Endothelial cell of umbilical vein (primary cell): Measurements from ENCODE around the gene ORAI3. TPM values are rescaled to one million over a fixed set of nuclear protein-coding genes. Genes with fewer than 3 reads are reported as not detected.
A peak's percentile ranks its signal among the peaks of the same experiment; 100 is the strongest.

Source experiments
- BruUV-seq: library from RNA; stranded (reverse); fragments of 400-500 nt; replicated peaks from 2 replicates; lab custom pipeline; 2021; lab: Mats Ljungman, UMichigan
- CTCF ChIA-PET: fragments of 300-600, 350-600 bp; sonication (Branson Sonifier 250); formaldehyde crosslinking; loops from one replicate; lab custom pipeline; 2021; ENCODE audit warnings: antibody characterized with exemption, inconsistent platforms; lab: Charles Lee
- POLR2A ChIA-PET: fragments of 300-600, 350-600 bp; sonication (Branson Sonifier 250); formaldehyde crosslinking; loops from one replicate; lab custom pipeline; 2021; ENCODE audit warnings: antibody characterized with exemption, inconsistent platforms; lab: Charles Lee
- DNase-seq: peaks from one replicate; pipeline ENCODE4 v3.0.0-alpha.2; 2011; ENCODE audit warnings: low read depth, low spot score
- FAIRE-seq: peaks from 2 replicates; lab custom pipeline; 2011; peaks lifted over from hg19 to GRCh38; lab: Jason Lieb, UNC
- H2AFZ ChIP-seq: 2 replicates; pipeline ENCODE4 v1.6.0; 2012; ENCODE audit warnings: low read depth, low read length, control low read depth, inconsistent platforms
- H3K27ac ChIP-seq: 2 replicates; pipeline ENCODE4 v1.5.1; 2011; ENCODE audit warnings: low read depth, mild to moderate bottlenecking, control low read depth, low read length, moderate library complexity; ENCODE audit not compliant: insufficient read depth
- H3K27me3 ChIP-seq, 2 experiments: 2 replicates each; pipeline versions ENCODE4 v1.6.0 to v1.6.1; 2011; ENCODE audit warnings: low read length in 2 of 2, mixed read lengths in 1 of 2; ENCODE audit not compliant: control insufficient read depth in 2 of 2, insufficient read depth in 2 of 2
- H3K36me3 ChIP-seq, 2 experiments: 2 replicates in 1 of 2; 3 replicates in 1 of 2; pipeline ENCODE4 v1.5.1; 2011; ENCODE audit warnings: low read length in 2 of 2, mild to moderate bottlenecking in 1 of 2, moderate library complexity in 1 of 2; ENCODE audit not compliant: control insufficient read depth in 2 of 2, insufficient read depth in 2 of 2; ENCODE audit errors: extremely low read depth in 1 of 2
- H3K4me1 ChIP-seq: 3 replicates; pipeline ENCODE4 v1.5.1; 2011; ENCODE audit warnings: mild to moderate bottlenecking, low read length; ENCODE audit not compliant: control insufficient read depth, insufficient read depth; ENCODE audit errors: extremely low read depth
- H3K4me2 ChIP-seq: 2 replicates; pipeline ENCODE4 v1.6.1; 2011; ENCODE audit warnings: low read length, control low read depth, mixed read lengths; ENCODE audit not compliant: insufficient read depth
- H3K4me3 ChIP-seq, 3 experiments: fragments of 200-600 bp in 1 of 3; sonication (generic), shearing (Covaris generic) in 1 of 3; replicated peaks in 1 of 3; 2 replicates each; pipeline ENCODE4 v1.5.1; 2011 to 2016; ENCODE audit warnings: control low read depth in 3 of 3, low read length in 3 of 3, mild to moderate bottlenecking in 2 of 3, inconsistent platforms in 1 of 3, low read depth in 1 of 3, moderate library complexity in 1 of 3; ENCODE audit not compliant: insufficient read depth in 1 of 3
- H3K79me2 ChIP-seq: 2 replicates; pipeline ENCODE4 v1.6.0; 2012; ENCODE audit warnings: low read length, inconsistent platforms; ENCODE audit not compliant: control insufficient read depth, insufficient read depth
- H3K9ac ChIP-seq: replicated peaks from 2 replicates; pipeline ENCODE3; 2011; ENCODE audit warnings: low read length, control low read depth; ENCODE audit not compliant: insufficient read depth; ENCODE audit errors: extremely low read depth
- H3K9me1 ChIP-seq: replicated peaks from 3 replicates; pipeline ENCODE4 v1.6.0; 2011; ENCODE audit warnings: mild to moderate bottlenecking, low read length; ENCODE audit not compliant: control insufficient read depth, insufficient read depth; ENCODE audit errors: extremely low read depth
- H3K9me3 ChIP-seq: replicated peaks from 2 replicates; pipeline ENCODE4 v1.5.1; 2012; ENCODE audit warnings: low read length, inconsistent platforms; ENCODE audit not compliant: control insufficient read depth, insufficient read depth
- H4K20me1 ChIP-seq: replicated peaks from 2 replicates; pipeline ENCODE3; 2011; ENCODE audit warnings: mild to moderate bottlenecking, low read length; ENCODE audit not compliant: control insufficient read depth, insufficient read depth; ENCODE audit errors: extremely low read depth
- FOS ChIP-seq: IDR thresholded peaks from 2 replicates; pipeline ENCODE4 v1.6.1; 2011; ENCODE audit warnings: mild to moderate bottlenecking, low read length, moderate library complexity, borderline replicate concordance; ENCODE audit not compliant: insufficient read depth
- GATA2 ChIP-seq: IDR thresholded peaks from 2 replicates; pipeline ENCODE4 v1.7.0; 2011; ENCODE audit warnings: low read depth, mild to moderate bottlenecking, moderate library complexity, mixed read lengths, low read length; ENCODE audit not compliant: insufficient read length, insufficient read depth
- JUN ChIP-seq: IDR thresholded peaks from 2 replicates; pipeline ENCODE4 v1.6.1; 2011; ENCODE audit warnings: borderline replicate concordance, low read depth; ENCODE audit not compliant: insufficient read length, insufficient read depth
- MYC ChIP-seq: IDR thresholded peaks from one replicate; pipeline ENCODE4 v1.6.1; 2011; ENCODE audit warnings: mild to moderate bottlenecking, low read depth, low read length
- POLR2AphosphoS5 ChIP-seq: IDR thresholded peaks from 2 replicates; pipeline ENCODE4 v1.6.1; 2012; ENCODE audit warnings: low read depth, mild to moderate bottlenecking, control low read depth, low read length, moderate library complexity; ENCODE audit not compliant: insufficient read depth
- dilution Hi-C: fragments of 300-500 bp; cut with MboI; formaldehyde crosslinking; loops from one replicate; pipeline ENCODE4 v1.15.0; 2019; ENCODE audit warnings: low sequenced_read_pairs; ENCODE audit not compliant: extremely low pct_ligation_motif_present
- intact Hi-C: fragments of 100-400 bp; cut with micrococcal nuclease; formaldehyde crosslinking; loops from one replicate; pipeline ENCODE4 v1.10.0; 2022
- polyA plus RNA-seq, 4 experiments: library from polyadenylated mRNA; depleted of rRNA in 3 of 4; stranded (reverse) in 3 of 4; unstranded in 1 of 4; fragments of >200 nt; gene quantifications; 2 replicates each; pipeline versions ENCODE4 v1.2.1 to v1.2.3, GENCODE V29; 2011 to 2012; ENCODE audit warnings: missing spikeins in 1 of 4
- total RNA-seq: library from RNA; stranded (reverse); gene quantifications from 2 replicates; pipeline ENCODE4 v1.2.3, GENCODE V29; 2021
- TF ChIP-seq, protein P1 (sequence below): IDR thresholded peaks from 2 replicates; pipeline ENCODE4 v1.6.1; 2011; ENCODE audit not compliant: insufficient read depth, insufficient read length

The ORAI3 gene
- total and polyA plus RNA-seq, 2 donors (not counting 3 experiments of a cell fraction or from before 2014, with no cell fraction given): 17.6 to 25.4 TPM

DNA sequence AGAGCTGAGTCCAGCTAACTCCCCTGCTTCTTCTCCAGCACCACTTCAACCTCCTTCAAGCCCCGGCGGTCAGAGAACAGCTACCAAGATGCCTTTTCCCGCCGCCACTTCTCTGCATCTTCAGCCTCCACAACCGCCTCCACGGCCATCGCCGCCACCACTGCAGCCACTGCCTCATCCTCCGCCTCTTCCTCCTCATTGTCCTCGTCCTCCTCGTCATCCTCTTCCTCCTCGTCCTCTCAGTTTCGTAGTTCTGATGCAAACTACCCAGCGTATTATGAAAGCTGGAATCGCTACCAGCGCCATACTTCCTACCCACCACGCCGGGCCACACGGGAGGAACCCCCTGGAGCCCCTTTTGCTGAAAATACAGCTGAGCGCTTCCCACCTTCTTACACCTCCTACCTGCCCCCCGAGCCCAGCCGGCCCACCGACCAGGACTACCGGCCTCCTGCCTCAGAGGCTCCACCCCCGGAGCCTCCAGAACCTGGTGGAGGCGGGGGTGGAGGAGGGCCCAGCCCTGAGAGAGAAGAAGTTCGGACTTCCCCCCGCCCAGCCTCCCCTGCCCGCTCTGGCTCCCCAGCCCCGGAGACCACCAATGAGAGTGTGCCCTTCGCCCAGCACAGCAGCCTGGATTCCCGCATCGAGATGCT lies 15.8 kb downstream of the ORAI3 start:
- Histone ChIP-seq H3K4me1 (no peaks in the 10 kb centered on the region), H3K9ac (no peak overlapping the region), H3K9me3 (no peaks in the 10 kb centered on the region), H4K20me1 (no peaks in the 10 kb centered on the region), H3K79me2 (peaks cover 2% of the 10 kb centered on the region), H3K4me3 (no peak overlapping the region), H3K27ac (no peak overlapping the region), H3K36me3 (peaks cover 29 to 62% of the 10 kb centered on the region in 2 experiments), H3K9me1 (no peaks in the 10 kb centered on the region), H3K27me3 (no peaks in the 10 kb centered on the region), H2AFZ (no peak overlapping the region), H3K4me2 (no peak overlapping the region)
- FAIRE-seq (no peak), DNase-seq (no peak)
- dilution Hi-C loops: no loop called here
- POLR2A ChIA-PET: interaction anchor here (0.5 kb wide), 1 partner anchor 60 kb away, joined by 4 read pairs; no protein-coding TSS in a partner anchor
- intact Hi-C loops: no loop called here
- TSS peak; percentile 3 for BruUV-seq
- TF ChIP-seq POLR2AphosphoS5: no peak
- no peak for TF ChIP-seq JUN
- no peak for TF ChIP-seq MYC
- no peak for TF ChIP-seq GATA2
- TF ChIP-seq FOS: no peak
- CTCF ChIA-PET: interaction anchor here (1.0 kb wide), 1 partner anchor 11 kb away, joined by 4 read pairs; no protein-coding TSS in a partner anchor

DNA sequence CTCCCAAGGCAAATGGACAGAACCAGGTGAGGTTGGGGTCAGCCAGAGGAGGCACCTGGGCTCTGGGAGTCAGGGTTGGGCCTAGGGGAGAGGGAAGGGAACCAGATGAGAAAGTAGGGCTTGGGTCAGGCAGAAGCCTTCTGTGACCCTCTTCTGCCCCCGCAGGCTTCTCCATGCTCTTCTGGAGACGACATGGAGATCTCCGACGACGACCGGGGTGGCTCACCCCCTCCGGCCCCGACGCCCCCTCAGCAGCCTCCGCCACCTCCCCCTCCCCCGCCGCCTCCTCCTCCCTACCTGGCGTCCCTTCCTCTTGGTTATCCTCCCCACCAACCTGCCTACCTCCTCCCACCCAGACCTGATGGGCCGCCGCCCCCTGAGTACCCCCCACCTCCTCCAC lies 16.6 kb downstream of the ORAI3 start:
- no peak overlapping the region for H3K27ac ChIP-seq
- H3K9ac ChIP-seq: no peak overlapping the region
- CTCF ChIA-PET: no interaction called here
- DNase-seq: no peak
- no peak overlapping the region for H2AFZ ChIP-seq
- dilution Hi-C loops: no loop called here
- no peaks in the 10 kb centered on the region for H3K27me3 ChIP-seq
- no peaks in the 10 kb centered on the region for H3K9me1 ChIP-seq
- intact Hi-C loops: no loop called here
- peaks cover 25 to 57% of the 10 kb centered on the region in 2 experiments for H3K36me3 ChIP-seq
- TF ChIP-seq MYC (no peak), JUN (no peak), GATA2 (no peak), POLR2AphosphoS5 (no peak)
- TF ChIP-seq, protein P1, sequence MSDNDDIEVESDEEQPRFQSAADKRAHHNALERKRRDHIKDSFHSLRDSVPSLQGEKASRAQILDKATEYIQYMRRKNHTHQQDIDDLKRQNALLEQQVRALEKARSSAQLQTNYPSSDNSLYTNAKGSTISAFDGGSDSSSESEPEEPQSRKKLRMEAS: no peak
- H3K4me2 ChIP-seq: no peak overlapping the region
- POLR2A ChIA-PET: no interaction called here
- FAIRE-seq: no peak
- H3K79me2 ChIP-seq: no peaks in the 10 kb centered on the region
- H3K4me3 ChIP-seq: no peak overlapping the region
- no peaks in the 10 kb centered on the region for H4K20me1 ChIP-seq
- no TSS peak for BruUV-seq
- no peaks in the 10 kb centered on the region for H3K9me3 ChIP-seq
- no peaks in the 10 kb centered on the region for H3K4me1 ChIP-seq
